H9 (cell line): ENCODE data around the gene IGSF3. TPM values are rescaled to one million over a fixed set of nuclear protein-coding genes. Genes with fewer than 3 reads are reported as not detected.

Experiments used
- DNase-seq: peaks from one replicate; pipeline ENCODE4 v3.0.0-alpha.2; 2017
- H2AFZ ChIP-seq: one replicate; pipeline ENCODE4 v1.6.1; 2013; ENCODE audit warnings: mild to moderate bottlenecking, low read length, control low read depth, moderate library complexity
- H2AK5ac ChIP-seq: 2 replicates; pipeline ENCODE4 v1.6.1; 2013; ENCODE audit warnings: low read length, control low read depth, mixed read lengths; ENCODE audit not compliant: insufficient read length
- H2BK120ac ChIP-seq: one replicate; pipeline ENCODE4 v1.6.1; 2013; ENCODE audit warnings: low read depth, mild to moderate bottlenecking, low read length, control low read depth, inconsistent platforms; ENCODE audit not compliant: poor library complexity, severe bottlenecking
- H2BK12ac ChIP-seq: 2 replicates; pipeline ENCODE4 v1.6.1; 2013; ENCODE audit warnings: low read length, control low read depth, mixed read lengths, low read depth; ENCODE audit not compliant: insufficient read length
- H2BK15ac ChIP-seq: 2 replicates; pipeline ENCODE4 v1.6.1; 2013; ENCODE audit warnings: low read depth, low read length, control low read depth
- H2BK20ac ChIP-seq: one replicate; pipeline ENCODE4 v1.6.1; 2013; ENCODE audit warnings: low read depth, mild to moderate bottlenecking, low read length, control low read depth, inconsistent platforms; ENCODE audit not compliant: poor library complexity, severe bottlenecking
- H2BK5ac ChIP-seq: 2 replicates; pipeline ENCODE4 v1.6.1; 2013; ENCODE audit warnings: low read length, control low read depth, mixed read lengths; ENCODE audit not compliant: insufficient read length
- H3K14ac ChIP-seq: 2 replicates; pipeline ENCODE4 v1.6.1; 2013; ENCODE audit warnings: low read length, control low read depth; ENCODE audit not compliant: insufficient read depth
- H3K18ac ChIP-seq: 2 replicates; pipeline ENCODE4 v1.6.1; 2013; ENCODE audit warnings: low read depth, mild to moderate bottlenecking, mixed read lengths, low read length, control low read depth; ENCODE audit not compliant: insufficient read length
- H3K23ac ChIP-seq: 2 replicates; pipeline ENCODE4 v1.6.1; 2013; ENCODE audit warnings: low read length, control low read depth, mixed read lengths, low read depth; ENCODE audit not compliant: insufficient read length
- H3K23me2 ChIP-seq: 2 replicates; pipeline ENCODE4 v1.6.1; 2013; ENCODE audit warnings: low read depth, mild to moderate bottlenecking, mixed read lengths, low read length, control low read depth; ENCODE audit not compliant: insufficient read length, poor library complexity, severe bottlenecking
- H3K27ac ChIP-seq: 2 replicates; pipeline ENCODE4 v1.5.1; 2013; ENCODE audit warnings: low read length, control low read depth, mixed read lengths, low read depth; ENCODE audit not compliant: insufficient read length
- H3K27me3 ChIP-seq: 2 replicates; pipeline ENCODE4 v1.6.1; 2013; ENCODE audit warnings: low read length, control low read depth, inconsistent platforms; ENCODE audit not compliant: insufficient read depth
- H3K4ac ChIP-seq: 2 replicates; pipeline ENCODE4 v1.6.1; 2013; ENCODE audit warnings: low read depth, mild to moderate bottlenecking, control low read depth, inconsistent platforms, low read length, moderate library complexity
- H3K4me1 ChIP-seq: 2 replicates; pipeline ENCODE4 v1.6.1; 2013; ENCODE audit warnings: low read length, control low read depth, inconsistent platforms; ENCODE audit not compliant: insufficient read depth
- H3K4me2 ChIP-seq: 2 replicates; pipeline ENCODE4 v1.6.1; 2013; ENCODE audit warnings: low read length, control low read depth, mixed read lengths; ENCODE audit not compliant: insufficient read length, insufficient read depth
- H3K56ac ChIP-seq: 2 replicates; pipeline ENCODE4 v1.6.1; 2013; ENCODE audit warnings: low read depth, mild to moderate bottlenecking, mixed read lengths, low read length, control low read depth; ENCODE audit not compliant: insufficient read length
- H3K79me1 ChIP-seq: 2 replicates; pipeline ENCODE4 v1.6.1; 2013; ENCODE audit warnings: low read depth, mild to moderate bottlenecking, moderate library complexity, low read length, control low read depth, inconsistent platforms; ENCODE audit not compliant: insufficient read depth, poor library complexity, severe bottlenecking
- H3K79me2 ChIP-seq: 2 replicates; pipeline ENCODE4 v1.6.1; 2013; ENCODE audit warnings: low read length, control low read depth, inconsistent platforms; ENCODE audit not compliant: insufficient read depth
- H3K9ac ChIP-seq: 2 replicates; pipeline ENCODE4 v1.6.1; 2013; ENCODE audit warnings: low read length, control low read depth, mixed read lengths; ENCODE audit not compliant: insufficient read length; ENCODE audit errors: extremely low read depth
- H3K9me3 ChIP-seq: one replicate; pipeline ENCODE4 v1.6.1; 2013; ENCODE audit warnings: low read depth, low read length, inconsistent platforms; ENCODE audit not compliant: control insufficient read depth
- H3T11ph ChIP-seq: one replicate; pipeline ENCODE4 v1.6.1; 2013; ENCODE audit warnings: mild to moderate bottlenecking, low read length, control low read depth, inconsistent platforms
- H4K20me1 ChIP-seq: one replicate; pipeline ENCODE4 v1.6.1; 2013; ENCODE audit not compliant: control insufficient read depth, insufficient read length, insufficient read depth
- H4K5ac ChIP-seq: 2 replicates; pipeline ENCODE4 v1.6.1; 2013; ENCODE audit warnings: low read depth, mild to moderate bottlenecking, mixed read lengths, low read length, control low read depth; ENCODE audit not compliant: insufficient read length
- H4K8ac ChIP-seq: replicated peaks from 2 replicates; pipeline ENCODE4 v1.6.1; 2013; ENCODE audit warnings: low read length, control low read depth, mixed read lengths, low read depth; ENCODE audit not compliant: insufficient read length
- H4K91ac ChIP-seq: 2 replicates; pipeline ENCODE4 v1.6.1; 2013; ENCODE audit warnings: low read depth, mild to moderate bottlenecking, moderate library complexity, mixed read lengths, low read length, control low read depth; ENCODE audit not compliant: insufficient read length
- H3K27ac Mint-ChIP-seq, 3 experiments: 2 replicates in 2 of 3; 3 replicates in 1 of 3; pipeline ENCODE4 v1.8.0; 2020 to 2021; ENCODE audit warnings: mixed read lengths in 3 of 3, mild to moderate bottlenecking in 1 of 3, moderate library complexity in 1 of 3
- H3K27me3 Mint-ChIP-seq: 2 replicates; pipeline ENCODE4 v1.8.0; 2021; ENCODE audit warnings: low read depth, mild to moderate bottlenecking, moderate library complexity, mixed read lengths
- H3K36me3 Mint-ChIP-seq, 3 experiments: 2 replicates in 2 of 3; 3 replicates in 1 of 3; pipeline ENCODE4 v1.8.0; 2020 to 2021; ENCODE audit warnings: low read depth in 3 of 3, mixed read lengths in 3 of 3; ENCODE audit not compliant: insufficient read depth in 1 of 3
- H3K4me1 Mint-ChIP-seq, 2 experiments: 2 replicates each; pipeline ENCODE4 v1.8.0; 2020; ENCODE audit warnings: mixed read lengths in 2 of 2
- H3K4me3 Mint-ChIP-seq, 2 experiments: 2 replicates in 1 of 2; 3 replicates in 1 of 2; pipeline ENCODE4 v1.8.0; 2020 to 2021; ENCODE audit warnings: mild to moderate bottlenecking in 2 of 2, mixed read lengths in 2 of 2, moderate library complexity in 1 of 2
- H3K9me3 Mint-ChIP-seq, 2 experiments: 2 replicates in 1 of 2; 3 replicates in 1 of 2; pipeline ENCODE4 v1.8.0; 2020; ENCODE audit warnings: mild to moderate bottlenecking in 2 of 2, mixed read lengths in 2 of 2, moderate library complexity in 1 of 2
- WGBS: extraction: QIAGEN DNeasy Blood & Tissue Kit; methylation state at CpG from one replicate; pipeline ENCODE4 v1.1.7; 2013; ENCODE audit warnings: missing lambda C conversion rate, low lambda C conversion rate, mixed read lengths; ENCODE audit not compliant: insufficient read length; ENCODE audit errors: extremely low coverage; 5-methylcytosine and 5-hydroxymethylcytosine counted together
- total RNA-seq: library from RNA; stranded (reverse); gene quantifications from 2 replicates; pipeline ENCODE4 v1.2.1, GENCODE V29; 2021
- TF ChIP-seq, protein P1 (sequence below): fragments of 200-600 bp; sonication (generic); conservative IDR thresholded peaks from 3 replicates; pipeline ENCODE4 v1.8.0; 2021; ENCODE audit warnings: antibody characterized with exemption, mild to moderate bottlenecking

Gene IGSF3
- total RNA-seq, 1 experiment from 2014 or later, result 19.1 TPM

- Histone ChIP-seq H3K4me1 (no peaks in the 10 kb centered on the region), H3K23me2 (no peaks in the 10 kb centered on the region), H2BK20ac (no peak overlapping the region), H4K91ac (no peak overlapping the region), H3K18ac (no peak overlapping the region), H2BK15ac (no peak overlapping the region), H2BK120ac (no peak overlapping the region), H3K79me2 (no peaks in the 10 kb centered on the region), H3K27me3 (no peaks in the 10 kb centered on the region), H2BK5ac (no peak overlapping the region), H4K5ac (no peak overlapping the region), H4K20me1 (no peaks in the 10 kb centered on the region), H3K23ac (no peak overlapping the region), H3K56ac (no peak overlapping the region), H3K27ac (no peak overlapping the region), H3T11ph (no peak overlapping the region), H2AK5ac (no peak overlapping the region), H3K4ac (no peak overlapping the region), H4K8ac (no peak overlapping the region), H3K9me3 (no peaks in the 10 kb centered on the region), H3K4me2 (no peak overlapping the region), H3K14ac (no peak overlapping the region), H3K79me1 (no peaks in the 10 kb centered on the region), H2AFZ (no peak overlapping the region), H2BK12ac (no peak overlapping the region), H3K9ac (no peak overlapping the region)
- DNase-seq, result no peak
- no peak overlapping the region for H3K27ac Mint-ChIP-seq
- peaks cover 3 to 8% of the 10 kb centered on the region in 2 experiments; a peak in 3 of 4 replicates for H3K4me1 Mint-ChIP-seq
- TF ChIP-seq, protein P1, sequence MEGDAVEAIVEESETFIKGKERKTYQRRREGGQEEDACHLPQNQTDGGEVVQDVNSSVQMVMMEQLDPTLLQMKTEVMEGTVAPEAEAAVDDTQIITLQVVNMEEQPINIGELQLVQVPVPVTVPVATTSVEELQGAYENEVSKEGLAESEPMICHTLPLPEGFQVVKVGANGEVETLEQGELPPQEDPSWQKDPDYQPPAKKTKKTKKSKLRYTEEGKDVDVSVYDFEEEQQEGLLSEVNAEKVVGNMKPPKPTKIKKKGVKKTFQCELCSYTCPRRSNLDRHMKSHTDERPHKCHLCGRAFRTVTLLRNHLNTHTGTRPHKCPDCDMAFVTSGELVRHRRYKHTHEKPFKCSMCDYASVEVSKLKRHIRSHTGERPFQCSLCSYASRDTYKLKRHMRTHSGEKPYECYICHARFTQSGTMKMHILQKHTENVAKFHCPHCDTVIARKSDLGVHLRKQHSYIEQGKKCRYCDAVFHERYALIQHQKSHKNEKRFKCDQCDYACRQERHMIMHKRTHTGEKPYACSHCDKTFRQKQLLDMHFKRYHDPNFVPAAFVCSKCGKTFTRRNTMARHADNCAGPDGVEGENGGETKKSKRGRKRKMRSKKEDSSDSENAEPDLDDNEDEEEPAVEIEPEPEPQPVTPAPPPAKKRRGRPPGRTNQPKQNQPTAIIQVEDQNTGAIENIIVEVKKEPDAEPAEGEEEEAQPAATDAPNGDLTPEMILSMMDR, result no peak
- H3K27me3 Mint-ChIP-seq, result peaks cover 7% of the 10 kb centered on the region
- no peak overlapping the region for H3K4me3 Mint-ChIP-seq
- no CpG with 5 or more reads among the region's 2 CpGs for WGBS
- no peaks in the 10 kb centered on the region for H3K9me3 Mint-ChIP-seq
- no peaks in the 10 kb centered on the region for H3K36me3 Mint-ChIP-seq
These were observed 8.8 kb upstream of the IGSF3 start for GRCh38 chr1:116676291-116676690.
